ENCODE data around the gene CCNB1IP1. TPM values are rescaled to one million over a fixed set of nuclear protein-coding genes. Genes with fewer than 3 reads are reported as not detected.

CCNB1IP1 gene
- total and polyA plus RNA-seq, 8 donors = 2.6 to 104 (median 55.8) TPM

DNA sequence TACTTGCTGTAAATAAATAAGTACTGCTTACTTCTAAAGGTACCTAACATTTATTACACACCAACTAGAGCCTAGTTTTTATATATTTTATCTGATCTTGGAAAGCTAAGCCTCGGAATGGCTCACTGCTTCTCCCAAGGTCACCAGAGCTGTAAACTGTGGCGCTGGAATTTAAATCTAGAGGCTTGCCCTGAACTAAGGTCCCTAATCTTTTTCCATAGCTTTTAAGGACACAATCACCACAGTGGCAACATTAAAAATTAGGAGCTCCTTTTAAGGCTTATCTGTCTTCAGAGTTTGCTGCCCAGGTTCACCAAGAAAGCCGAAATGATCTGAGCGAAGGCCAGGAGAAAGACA, 670 bp downstream of the CCNB1IP1 start:
- Histone ChIP-seq H3K4me3 (peak overlapping the region; percentile 59 to 66 (median 62)), H3K4me1 (peaks cover 6 to 47% (median 23%) of the 10 kb centered on the region in 4 donors), H3K36me3 (peaks cover 0 to 15% (median 15%) of the 10 kb centered on the region in 4 donors), H3K27me3 (no peaks in the 10 kb centered on the region), H3K27ac (peak overlapping the region; percentile 69 to 95 (median 92)), H3K9me3 (no peaks in the 10 kb centered on the region)
- intact Hi-C loops (cut with DNase I; ENCODE audit: low total_unique reads) = no loop called here
- WGBS, 5 donors = 1 to 10% (median 6%) methylated on average over 4 of the region's 4 CpGs
- TF ChIP-seq EP300 (IDR thresholded peaks at IDR 0.05) (no peak), POLR2A (IDR thresholded peaks at IDR 0.05) (no peak), POLR2AphosphoS5 (IDR thresholded peaks at IDR 0.05) (no peak)
- TF ChIP-seq, protein P1, sequence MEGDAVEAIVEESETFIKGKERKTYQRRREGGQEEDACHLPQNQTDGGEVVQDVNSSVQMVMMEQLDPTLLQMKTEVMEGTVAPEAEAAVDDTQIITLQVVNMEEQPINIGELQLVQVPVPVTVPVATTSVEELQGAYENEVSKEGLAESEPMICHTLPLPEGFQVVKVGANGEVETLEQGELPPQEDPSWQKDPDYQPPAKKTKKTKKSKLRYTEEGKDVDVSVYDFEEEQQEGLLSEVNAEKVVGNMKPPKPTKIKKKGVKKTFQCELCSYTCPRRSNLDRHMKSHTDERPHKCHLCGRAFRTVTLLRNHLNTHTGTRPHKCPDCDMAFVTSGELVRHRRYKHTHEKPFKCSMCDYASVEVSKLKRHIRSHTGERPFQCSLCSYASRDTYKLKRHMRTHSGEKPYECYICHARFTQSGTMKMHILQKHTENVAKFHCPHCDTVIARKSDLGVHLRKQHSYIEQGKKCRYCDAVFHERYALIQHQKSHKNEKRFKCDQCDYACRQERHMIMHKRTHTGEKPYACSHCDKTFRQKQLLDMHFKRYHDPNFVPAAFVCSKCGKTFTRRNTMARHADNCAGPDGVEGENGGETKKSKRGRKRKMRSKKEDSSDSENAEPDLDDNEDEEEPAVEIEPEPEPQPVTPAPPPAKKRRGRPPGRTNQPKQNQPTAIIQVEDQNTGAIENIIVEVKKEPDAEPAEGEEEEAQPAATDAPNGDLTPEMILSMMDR (IDR thresholded peaks at IDR 0.05) = no peak
- DNase-seq = peak in 1 of 2 donors; percentile 68

DNA sequence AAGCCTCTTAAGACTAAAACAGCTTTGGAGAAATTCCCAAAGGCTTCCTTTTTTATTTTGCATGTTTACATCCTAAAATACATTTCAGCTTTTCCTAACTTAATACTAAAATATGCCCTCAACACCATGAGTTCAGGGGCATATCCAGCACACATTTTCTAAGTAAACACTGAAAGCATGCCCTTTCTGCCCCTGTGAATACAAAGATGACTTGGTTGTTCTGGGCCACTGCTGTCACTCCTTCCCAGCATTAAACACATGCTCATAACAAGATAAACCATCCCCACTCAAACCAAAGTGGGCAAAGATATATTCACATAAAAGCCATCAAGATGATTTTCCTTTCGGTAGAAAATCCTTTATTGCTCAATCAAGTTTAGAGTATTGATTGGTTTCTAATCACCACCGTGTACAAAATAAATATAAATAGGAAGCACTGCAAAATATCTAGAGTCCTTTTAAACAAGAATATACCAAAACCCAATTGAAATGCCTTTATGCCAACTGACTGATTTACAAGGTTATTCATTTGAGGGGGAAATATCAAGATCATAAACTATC, 1.9 kb downstream of the CCNB1IP1 start:
- no peaks in the 10 kb centered on the region for H3K9me3 ChIP-seq
- intact Hi-C loops (cut with DNase I; ENCODE audit: low total_unique reads) = no loop called here
- H3K27ac ChIP-seq = no peak overlapping the region
- peaks cover 6 to 53% (median 26%) of the 10 kb centered on the region in 4 donors for H3K4me1 ChIP-seq
- H3K4me3 ChIP-seq = no peak overlapping the region
- H3K36me3 ChIP-seq = peaks cover 3 to 23% (median 21%) of the 10 kb centered on the region in 4 donors
- H3K27me3 ChIP-seq = no peaks in the 10 kb centered on the region
- TF ChIP-seq POLR2AphosphoS5 (IDR thresholded peaks at IDR 0.05) (no peak), EP300 (IDR thresholded peaks at IDR 0.05) (no peak), POLR2A (IDR thresholded peaks at IDR 0.05) (no peak)
- TF ChIP-seq, protein P1 (IDR thresholded peaks at IDR 0.05) = no peak
- no peak for DNase-seq
- WGBS, 5 donors = 49 to 73% (median 60%) methylated on average over 2 of the region's 2 CpGs

DNA sequence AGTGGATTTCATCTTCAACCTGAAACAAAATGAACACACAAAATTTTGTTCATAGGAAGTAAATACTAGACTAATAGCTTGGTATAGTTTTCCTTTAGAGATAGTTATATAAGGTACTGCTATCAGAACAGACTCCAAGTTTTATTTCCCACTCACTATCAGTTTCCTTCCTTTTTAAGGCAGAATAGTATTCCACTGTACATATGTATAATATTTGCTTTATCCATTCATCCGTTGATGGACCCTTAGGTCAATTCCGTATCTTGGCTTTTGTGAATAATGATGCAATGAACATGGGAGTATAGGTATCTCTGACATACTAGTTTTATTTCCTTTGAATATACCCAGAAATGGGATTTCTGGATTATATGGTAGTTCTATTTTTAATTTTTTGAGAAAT, 3.7 kb downstream of the CCNB1IP1 start:
- Histone ChIP-seq H3K4me1 (peaks cover 6 to 53% (median 26%) of the 10 kb centered on the region in 4 donors), H3K27ac (no peak overlapping the region), H3K4me3 (no peak overlapping the region), H3K27me3 (no peaks in the 10 kb centered on the region), H3K9me3 (no peaks in the 10 kb centered on the region), H3K36me3 (peaks cover 15 to 41% (median 39%) of the 10 kb centered on the region in 4 donors)
- no peak for DNase-seq
- intact Hi-C loops (cut with DNase I; ENCODE audit: low total_unique reads) = loop anchor here (5.0 to 10.0 kb wide), 2 partner anchors 278 to 365 kb away; no protein-coding TSS in a partner anchor
- WGBS, 5 donors = 46 to 90% (median 89%) methylated on average over 2 of the region's 2 CpGs
- TF ChIP-seq POLR2AphosphoS5 (IDR thresholded peaks at IDR 0.05) (no peak), POLR2A (IDR thresholded peaks at IDR 0.05) (no peak), EP300 (IDR thresholded peaks at IDR 0.05) (no peak)
- TF ChIP-seq, protein P1 (IDR thresholded peaks at IDR 0.05) = no peak

DNA sequence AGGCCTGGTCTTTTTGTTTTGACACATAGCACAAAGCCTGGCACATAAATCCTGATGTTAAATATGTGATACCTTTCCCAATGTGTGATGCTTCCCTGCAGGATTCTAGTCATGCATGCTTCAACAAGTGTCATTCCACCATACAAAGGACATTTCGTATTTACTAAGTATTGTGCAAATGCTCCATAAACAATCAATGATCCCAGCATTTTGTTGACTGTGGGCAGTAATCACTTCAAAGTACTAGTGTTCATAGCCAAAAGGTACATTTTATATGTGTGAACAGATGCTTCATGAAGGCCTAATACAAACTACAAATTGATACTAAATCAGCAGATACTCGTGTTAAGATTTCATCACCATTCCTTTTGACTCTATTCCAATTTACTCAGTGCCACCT, 4.4 kb downstream of the CCNB1IP1 start:
- peaks cover 6 to 53% (median 26%) of the 10 kb centered on the region in 4 donors for H3K4me1 ChIP-seq
- no peak overlapping the region for H3K4me3 ChIP-seq
- 44 to 57% (median 49%) methylated on average over 2 of the region's 2 CpGs for WGBS, 5 donors
- no peaks in the 10 kb centered on the region for H3K9me3 ChIP-seq
- TF ChIP-seq, protein P1 (IDR thresholded peaks at IDR 0.05) = no peak
- TF ChIP-seq EP300 (IDR thresholded peaks at IDR 0.05) (no peak), POLR2A (IDR thresholded peaks at IDR 0.05) (no peak), POLR2AphosphoS5 (IDR thresholded peaks at IDR 0.05) (no peak)
- no peaks in the 10 kb centered on the region for H3K27me3 ChIP-seq
- intact Hi-C loops (cut with DNase I; ENCODE audit: low total_unique reads) = loop anchor here (5.0 to 10.0 kb wide), 2 partner anchors 279 to 366 kb away; no protein-coding TSS in a partner anchor
- H3K36me3 ChIP-seq = peaks cover 19 to 47% (median 45%) of the 10 kb centered on the region in 4 donors
- no peak overlapping the region for H3K27ac ChIP-seq
- DNase-seq = no peak
